HepG2 (cell line): ENCODE measurements around the gene ADGRG1. TPM values are rescaled to one million over a fixed set of nuclear protein-coding genes. Genes with fewer than 3 reads are reported as not detected.
A peak's percentile ranks its signal among the peaks of the same experiment; 100 is the strongest.

Experiments used
- FOXP1 ChIP-seq, 2 experiments: fragments of 450-650 bp in 1 of 2; IDR thresholded peaks; 2 replicates each; pipeline ENCODE4 v1.6.1; 2017 to 2018; ENCODE audit warnings: antibody characterized with exemption in 1 of 2
- KDM6A ChIP-seq: IDR thresholded peaks from 2 replicates; pipeline ENCODE4 v1.6.1; 2016; ENCODE audit warnings: low read depth
- MBD4 ChIP-seq: IDR thresholded peaks from 2 replicates; pipeline ENCODE4 v1.6.1; 2012; ENCODE audit warnings: low read length, inconsistent platforms, borderline replicate concordance
- NFKB2 ChIP-seq: sonication (generic); formaldehyde crosslinking; IDR thresholded peaks from 2 replicates; pipeline ENCODE4 v1.4.0; 2020; ENCODE audit warnings: missing genetic modification reagents, borderline replicate concordance
- PAX8 ChIP-seq: sonication (generic); formaldehyde crosslinking; IDR thresholded peaks from 2 replicates; pipeline ENCODE4 v1.8.0; 2022; ENCODE audit warnings: mild to moderate bottlenecking, missing genetic modification reagents, borderline replicate concordance
- ZBTB8A ChIP-seq: sonication (generic); formaldehyde crosslinking; IDR thresholded peaks from 2 replicates; pipeline ENCODE4 v1.4.0; 2020; ENCODE audit warnings: mild to moderate bottlenecking, low read depth, missing genetic modification reagents, borderline replicate concordance
- ZNF432 ChIP-seq: sonication (generic); formaldehyde crosslinking; IDR thresholded peaks from 2 replicates; pipeline ENCODE4 v1.5.0; 2020; ENCODE audit warnings: missing genetic modification reagents, mild to moderate bottlenecking, borderline replicate concordance
- polyA plus RNA-seq, 8 experiments: library from polyadenylated mRNA; depleted of rRNA in 3 of 8; stranded (reverse) in 7 of 8; unstranded in 1 of 8; fragments of >200 nt; fragmentation: Illumina TruSeq in 4 of 8; extraction: Trizol in 4 of 8; gene quantifications; 2 replicates each; pipeline versions ENCODE4 v1.2.1 to v1.2.3, GENCODE V29; 2011 to 2016; ENCODE audit warnings: low read depth in 4 of 8, missing spikeins in 1 of 8, mixed read lengths in 1 of 8; ENCODE audit not compliant: insufficient read depth in 1 of 8
- total RNA-seq, 5 experiments: library from RNA; depleted of rRNA; stranded (reverse); fragments of >200 nt; fragmentation: Illumina TruSeq; extraction: Trizol; gene quantifications; 2 replicates each; pipeline ENCODE4 v1.2.3, GENCODE V29; 2016; ENCODE audit warnings: low read depth in 1 of 5
- TF ChIP-seq, protein P1 (sequence below): sonication (generic); formaldehyde crosslinking; IDR thresholded peaks from 2 replicates; pipeline ENCODE4 v1.8.1; 2023; ENCODE audit warnings: mild to moderate bottlenecking, missing genetic modification reagents, borderline replicate concordance
- TF ChIP-seq, protein P2 (sequence below): sonication (generic); formaldehyde crosslinking; IDR thresholded peaks from 2 replicates; pipeline ENCODE4 v1.4.0; 2020; ENCODE audit warnings: missing genetic modification reagents, low read depth, mild to moderate bottlenecking, borderline replicate concordance
- TF ChIP-seq, protein P3 (sequence below): sonication (generic); formaldehyde crosslinking; IDR thresholded peaks from 2 replicates; pipeline ENCODE4 v1.5.1; 2020; ENCODE audit warnings: missing genetic modification reagents, mild to moderate bottlenecking, borderline replicate concordance
- TF ChIP-seq, protein P4 (sequence below): sonication (generic); formaldehyde crosslinking; IDR thresholded peaks from 2 replicates; pipeline ENCODE4; 2020; ENCODE audit warnings: missing genetic modification reagents, mild to moderate bottlenecking, borderline replicate concordance
- TF ChIP-seq, protein P5 (sequence below): sonication (generic); formaldehyde crosslinking; IDR thresholded peaks from 2 replicates; pipeline ENCODE4 v1.8.0; 2022; ENCODE audit warnings: mild to moderate bottlenecking, missing genetic modification reagents, borderline replicate concordance
- TF ChIP-seq, protein P6 (sequence below): sonication (generic); formaldehyde crosslinking; IDR thresholded peaks from 2 replicates; pipeline ENCODE4 v1.4.0; 2020; ENCODE audit warnings: missing genetic modification reagents
- TF ChIP-seq, protein P7 (sequence below): sonication (generic); formaldehyde crosslinking; IDR thresholded peaks from 2 replicates; pipeline ENCODE4 v1.4.0; 2020; ENCODE audit warnings: low read depth, missing genetic modification reagents

ADGRG1 gene
- total and polyA plus RNA-seq, 2 of the 13 experiments (the other 11 are each of a cell fraction or from before 2014, with no cell fraction given) = 2.7 to 5.9 TPM

DNA sequence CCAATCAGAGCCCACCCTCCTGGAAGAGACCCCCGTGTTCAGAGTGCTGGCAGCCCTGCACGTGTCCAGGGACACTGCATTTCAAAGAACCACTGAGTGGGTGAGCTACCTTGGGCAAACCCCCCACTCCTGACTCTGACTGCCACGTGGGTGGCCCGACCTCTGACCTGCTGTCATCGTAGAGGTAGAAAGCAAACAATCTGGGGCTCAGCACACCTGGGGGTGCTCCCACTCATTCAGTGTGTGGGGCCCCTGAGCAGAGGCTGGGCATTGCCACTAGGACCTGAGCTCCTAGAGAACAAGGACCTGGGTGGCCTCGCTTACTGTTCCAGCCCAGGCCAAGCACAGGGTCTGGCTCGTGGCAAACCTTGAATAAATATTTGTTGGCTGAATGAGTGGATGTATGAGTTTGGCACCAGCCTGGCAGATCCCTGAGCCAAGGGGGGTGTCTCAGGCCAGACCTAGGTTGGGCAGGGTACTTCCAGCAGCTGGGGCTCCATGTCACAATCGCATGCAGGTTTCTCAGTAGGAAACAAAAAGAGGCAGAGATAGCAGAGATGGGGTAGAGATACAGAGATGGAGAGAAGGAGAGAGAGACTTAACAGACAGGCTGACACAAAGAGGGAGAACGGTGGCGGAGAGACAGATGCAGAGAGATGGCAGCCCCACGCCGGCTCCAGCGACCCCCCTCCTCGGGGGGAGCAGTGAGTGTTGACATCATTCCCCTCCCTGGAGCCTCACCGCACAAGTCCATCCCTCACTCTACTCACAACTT lies 60.7 kb downstream of the ADGRG1 start (continued):
- TF ChIP-seq, protein P1, sequence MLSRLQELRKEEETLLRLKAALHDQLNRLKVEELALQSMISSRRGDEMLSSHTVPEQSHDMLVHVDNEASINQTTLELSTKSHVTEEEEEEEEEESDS (CRISPR knock-in tag) = no peak
- TF ChIP-seq KDM6A (CRISPR knock-in tag) = no peak
- no peak for TF ChIP-seq ZBTB8A (CRISPR knock-in tag)
- TF ChIP-seq MBD4 = no peak
- no peak; the same call in 1 of the 2 replicates for TF ChIP-seq NFKB2 (CRISPR knock-in tag)
- no peak for TF ChIP-seq PAX8 (CRISPR knock-in tag)
- TF ChIP-seq, protein P2, sequence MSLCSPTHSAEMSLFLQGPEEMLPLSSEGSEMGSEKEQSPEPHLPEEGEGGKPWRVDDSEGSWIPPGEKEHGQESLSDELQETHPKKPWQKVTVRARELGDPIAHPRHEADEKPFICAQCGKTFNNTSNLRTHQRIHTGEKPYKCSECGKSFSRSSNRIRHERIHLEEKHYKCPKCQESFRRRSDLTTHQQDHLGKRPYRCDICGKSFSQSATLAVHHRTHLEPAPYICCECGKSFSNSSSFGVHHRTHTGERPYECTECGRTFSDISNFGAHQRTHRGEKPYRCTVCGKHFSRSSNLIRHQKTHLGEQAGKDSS (CRISPR knock-in tag) = peak; percentile 69
- TF ChIP-seq, protein P3, sequence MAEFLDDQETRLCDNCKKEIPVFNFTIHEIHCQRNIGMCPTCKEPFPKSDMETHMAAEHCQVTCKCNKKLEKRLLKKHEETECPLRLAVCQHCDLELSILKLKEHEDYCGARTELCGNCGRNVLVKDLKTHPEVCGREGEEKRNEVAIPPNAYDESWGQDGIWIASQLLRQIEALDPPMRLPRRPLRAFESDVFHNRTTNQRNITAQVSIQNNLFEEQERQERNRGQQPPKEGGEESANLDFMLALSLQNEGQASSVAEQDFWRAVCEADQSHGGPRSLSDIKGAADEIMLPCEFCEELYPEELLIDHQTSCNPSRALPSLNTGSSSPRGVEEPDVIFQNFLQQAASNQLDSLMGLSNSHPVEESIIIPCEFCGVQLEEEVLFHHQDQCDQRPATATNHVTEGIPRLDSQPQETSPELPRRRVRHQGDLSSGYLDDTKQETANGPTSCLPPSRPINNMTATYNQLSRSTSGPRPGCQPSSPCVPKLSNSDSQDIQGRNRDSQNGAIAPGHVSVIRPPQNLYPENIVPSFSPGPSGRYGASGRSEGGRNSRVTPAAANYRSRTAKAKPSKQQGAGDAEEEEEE (CRISPR knock-in tag) = no peak
- TF ChIP-seq FOXP1 (IDR thresholded peaks at IDR 0.05) = no peak
- no peak for TF ChIP-seq FOXP1 (CRISPR knock-in tag; IDR thresholded peaks at IDR 0.05)
- TF ChIP-seq, protein P4, sequence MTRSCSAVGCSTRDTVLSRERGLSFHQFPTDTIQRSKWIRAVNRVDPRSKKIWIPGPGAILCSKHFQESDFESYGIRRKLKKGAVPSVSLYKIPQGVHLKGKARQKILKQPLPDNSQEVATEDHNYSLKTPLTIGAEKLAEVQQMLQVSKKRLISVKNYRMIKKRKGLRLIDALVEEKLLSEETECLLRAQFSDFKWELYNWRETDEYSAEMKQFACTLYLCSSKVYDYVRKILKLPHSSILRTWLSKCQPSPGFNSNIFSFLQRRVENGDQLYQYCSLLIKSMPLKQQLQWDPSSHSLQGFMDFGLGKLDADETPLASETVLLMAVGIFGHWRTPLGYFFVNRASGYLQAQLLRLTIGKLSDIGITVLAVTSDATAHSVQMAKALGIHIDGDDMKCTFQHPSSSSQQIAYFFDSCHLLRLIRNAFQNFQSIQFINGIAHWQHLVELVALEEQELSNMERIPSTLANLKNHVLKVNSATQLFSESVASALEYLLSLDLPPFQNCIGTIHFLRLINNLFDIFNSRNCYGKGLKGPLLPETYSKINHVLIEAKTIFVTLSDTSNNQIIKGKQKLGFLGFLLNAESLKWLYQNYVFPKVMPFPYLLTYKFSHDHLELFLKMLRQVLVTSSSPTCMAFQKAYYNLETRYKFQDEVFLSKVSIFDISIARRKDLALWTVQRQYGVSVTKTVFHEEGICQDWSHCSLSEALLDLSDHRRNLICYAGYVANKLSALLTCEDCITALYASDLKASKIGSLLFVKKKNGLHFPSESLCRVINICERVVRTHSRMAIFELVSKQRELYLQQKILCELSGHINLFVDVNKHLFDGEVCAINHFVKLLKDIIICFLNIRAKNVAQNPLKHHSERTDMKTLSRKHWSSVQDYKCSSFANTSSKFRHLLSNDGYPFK (CRISPR knock-in tag) = 0 out of 2 replicates have a peak, but pooled peaks have one; percentile 67
- TF ChIP-seq, protein P5, sequence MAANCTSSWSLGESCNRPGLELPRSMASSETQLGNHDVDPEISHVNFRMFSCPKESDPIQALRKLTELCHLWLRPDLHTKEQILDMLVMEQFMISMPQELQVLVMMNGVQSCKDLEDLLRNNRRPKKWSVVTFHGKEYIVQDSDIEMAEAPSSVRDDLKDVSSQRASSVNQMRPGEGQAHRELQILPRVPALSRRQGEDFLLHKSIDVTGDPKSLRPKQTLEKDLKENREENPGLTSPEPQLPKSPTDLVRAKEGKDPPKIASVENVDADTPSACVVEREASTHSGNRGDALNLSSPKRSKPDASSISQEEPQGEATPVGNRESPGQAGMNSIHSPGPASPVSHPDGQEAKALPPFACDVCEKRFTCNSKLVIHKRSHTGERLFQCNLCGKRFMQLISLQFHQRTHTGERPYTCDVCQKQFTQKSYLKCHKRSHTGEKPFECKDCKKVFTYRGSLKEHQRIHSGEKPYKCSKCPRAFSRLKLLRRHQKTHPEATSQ = 0 out of 2 replicates have a peak, but pooled peaks have one; percentile 74
- TF ChIP-seq, protein P6, sequence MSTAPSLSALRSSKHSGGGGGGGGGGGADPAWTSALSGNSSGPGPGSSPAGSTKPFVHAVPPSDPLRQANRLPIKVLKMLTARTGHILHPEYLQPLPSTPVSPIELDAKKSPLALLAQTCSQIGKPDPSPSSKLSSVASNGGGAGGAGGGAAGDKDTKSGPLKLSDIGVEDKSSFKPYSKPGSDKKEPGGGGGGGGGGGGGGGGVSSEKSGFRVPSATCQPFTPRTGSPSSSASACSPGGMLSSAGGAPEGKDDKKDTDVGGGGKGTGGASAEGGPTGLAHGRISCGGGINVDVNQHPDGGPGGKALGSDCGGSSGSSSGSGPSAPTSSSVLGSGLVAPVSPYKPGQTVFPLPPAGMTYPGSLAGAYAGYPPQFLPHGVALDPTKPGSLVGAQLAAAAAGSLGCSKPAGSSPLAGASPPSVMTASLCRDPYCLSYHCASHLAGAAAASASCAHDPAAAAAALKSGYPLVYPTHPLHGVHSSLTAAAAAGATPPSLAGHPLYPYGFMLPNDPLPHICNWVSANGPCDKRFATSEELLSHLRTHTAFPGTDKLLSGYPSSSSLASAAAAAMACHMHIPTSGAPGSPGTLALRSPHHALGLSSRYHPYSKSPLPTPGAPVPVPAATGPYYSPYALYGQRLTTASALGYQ = no peak
- TF ChIP-seq ZNF432 (CRISPR knock-in tag) = no peak
- TF ChIP-seq, protein P7, sequence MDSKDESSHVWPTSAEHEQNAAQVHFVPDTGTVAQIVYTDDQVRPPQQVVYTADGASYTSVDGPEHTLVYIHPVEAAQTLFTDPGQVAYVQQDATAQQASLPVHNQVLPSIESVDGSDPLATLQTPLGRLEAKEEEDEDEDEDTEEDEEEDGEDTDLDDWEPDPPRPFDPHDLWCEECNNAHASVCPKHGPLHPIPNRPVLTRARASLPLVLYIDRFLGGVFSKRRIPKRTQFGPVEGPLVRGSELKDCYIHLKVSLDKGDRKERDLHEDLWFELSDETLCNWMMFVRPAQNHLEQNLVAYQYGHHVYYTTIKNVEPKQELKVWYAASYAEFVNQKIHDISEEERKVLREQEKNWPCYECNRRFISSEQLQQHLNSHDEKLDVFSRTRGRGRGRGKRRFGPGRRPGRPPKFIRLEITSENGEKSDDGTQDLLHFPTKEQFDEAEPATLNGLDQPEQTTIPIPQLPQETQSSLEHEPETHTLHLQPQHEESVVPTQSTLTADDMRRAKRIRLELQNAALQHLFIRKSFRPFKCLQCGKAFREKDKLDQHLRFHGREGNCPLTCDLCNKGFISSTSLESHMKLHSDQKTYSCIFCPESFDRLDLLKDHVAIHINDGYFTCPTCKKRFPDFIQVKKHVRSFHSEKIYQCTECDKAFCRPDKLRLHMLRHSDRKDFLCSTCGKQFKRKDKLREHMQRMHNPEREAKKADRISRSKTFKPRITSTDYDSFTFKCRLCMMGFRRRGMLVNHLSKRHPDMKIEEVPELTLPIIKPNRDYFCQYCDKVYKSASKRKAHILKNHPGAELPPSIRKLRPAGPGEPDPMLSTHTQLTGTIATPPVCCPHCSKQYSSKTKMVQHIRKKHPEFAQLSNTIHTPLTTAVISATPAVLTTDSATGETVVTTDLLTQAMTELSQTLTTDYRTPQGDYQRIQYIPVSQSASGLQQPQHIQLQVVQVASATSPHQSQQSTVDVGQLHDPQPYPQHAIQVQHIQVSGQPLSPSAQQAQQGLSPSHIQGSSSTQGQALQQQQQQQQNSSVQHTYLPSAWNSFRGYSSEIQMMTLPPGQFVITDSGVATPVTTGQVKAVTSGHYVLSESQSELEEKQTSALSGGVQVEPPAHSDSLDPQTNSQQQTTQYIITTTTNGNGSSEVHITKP (CRISPR knock-in tag) = no peak
